HepG2 (cell line): ENCODE results near the gene CPPED1. TPM values are rescaled to one million over a fixed set of nuclear protein-coding genes. Genes with fewer than 3 reads are reported as not detected.
A peak's percentile ranks its signal among the peaks of the same experiment; 100 is the strongest.

Experiments used
- GZF1 ChIP-seq: sonication (generic); formaldehyde crosslinking; IDR thresholded peaks from 2 replicates; pipeline ENCODE4 v1.5.1; 2020; ENCODE audit warnings: mild to moderate bottlenecking, missing genetic modification reagents
- HNF4G ChIP-seq, 2 experiments: sonication (generic) in 1 of 2; formaldehyde crosslinking in 1 of 2; IDR thresholded peaks; 2 replicates each; pipeline versions ENCODE4 v1.4.0 to v1.6.1; 2011 to 2020; ENCODE audit warnings: borderline replicate concordance in 2 of 2, low read depth in 2 of 2, mild to moderate bottlenecking in 2 of 2, low read length in 1 of 2, missing genetic modification reagents in 1 of 2, moderate library complexity in 1 of 2
- NCOR1 ChIP-seq: fragments of 200-600 bp; sonication (generic); IDR thresholded peaks from 2 replicates; pipeline ENCODE4 v1.7.0; 2017; ENCODE audit warnings: antibody characterized with exemption, low read length, borderline replicate concordance
- NR3C1 ChIP-seq: sonication (generic); formaldehyde crosslinking; IDR thresholded peaks from 2 replicates; pipeline ENCODE4 v1.4.0; 2020; ENCODE audit warnings: missing genetic modification reagents
- PCBP2 ChIP-seq: fragments of 200-400 bp; formaldehyde crosslinking; optimal IDR thresholded peaks from 2 replicates; pipeline ENCODE3; 2018; ENCODE audit warnings: low read length, low read depth; ENCODE audit not compliant: poor library complexity, severe bottlenecking
- POLR2AphosphoS2 ChIP-seq: IDR thresholded peaks from 2 replicates; pipeline ENCODE4 v1.6.1; 2011; ENCODE audit warnings: low read depth, low read length, improper control_type of control experiment
- PPARG ChIP-seq: conservative IDR thresholded peaks from 2 replicates; pipeline ENCODE4 v1.6.1; 2016; ENCODE audit warnings: missing biosample characterization, missing genetic modification reagents
- RFX1 ChIP-seq: fragments of 450-650 bp; IDR thresholded peaks from 2 replicates; pipeline ENCODE4 v1.6.1; 2017
- RORA ChIP-seq: sonication (generic); formaldehyde crosslinking; IDR thresholded peaks from 2 replicates; pipeline ENCODE4 v1.5.0; 2020; ENCODE audit warnings: mild to moderate bottlenecking, missing genetic modification reagents, moderate library complexity
- SIX4 ChIP-seq: sonication (generic); formaldehyde crosslinking; IDR thresholded peaks from 2 replicates; pipeline ENCODE4 v1.4.0; 2020; ENCODE audit warnings: missing genetic modification reagents
- SMAD9 ChIP-seq: sonication (generic); formaldehyde crosslinking; IDR thresholded peaks from 2 replicates; pipeline ENCODE4 v1.5.1; 2020; ENCODE audit warnings: mild to moderate bottlenecking, missing genetic modification reagents
- STAG1 ChIP-seq: sonication (generic); formaldehyde crosslinking; IDR thresholded peaks from 2 replicates; pipeline ENCODE4 v1.4.0; 2020; ENCODE audit warnings: missing genetic modification reagents
- TAF15 ChIP-seq: fragments of 200-400 bp; formaldehyde crosslinking; IDR thresholded peaks from one replicate; pipeline ENCODE4 v1.6.1; 2018; ENCODE audit warnings: mild to moderate bottlenecking, low read depth, low read length; ENCODE audit not compliant: poor library complexity, severe bottlenecking
- ZFP62 ChIP-seq: sonication (generic); formaldehyde crosslinking; IDR thresholded peaks from 2 replicates; pipeline ENCODE4 v1.4.0; 2020; ENCODE audit warnings: missing genetic modification reagents
- ZFP90 ChIP-seq: sonication (generic); formaldehyde crosslinking; IDR thresholded peaks from 2 replicates; pipeline ENCODE4 v1.8.0; 2022; ENCODE audit warnings: missing genetic modification reagents, mild to moderate bottlenecking, inconsistent platforms, borderline replicate concordance
- ZNF10 ChIP-seq: sonication (generic); formaldehyde crosslinking; IDR thresholded peaks from 2 replicates; pipeline ENCODE4 v1.4.0; 2020; ENCODE audit warnings: mild to moderate bottlenecking, low read depth, missing genetic modification reagents, borderline replicate concordance
- ZNF160 ChIP-seq: sonication (generic); formaldehyde crosslinking; IDR thresholded peaks from 2 replicates; pipeline ENCODE4 v1.8.0; 2022; ENCODE audit warnings: mild to moderate bottlenecking, inconsistent platforms, missing genetic modification reagents
- ZNF431 ChIP-seq: sonication (generic); formaldehyde crosslinking; IDR thresholded peaks from 2 replicates; pipeline ENCODE4 v1.9.0; 2022; ENCODE audit warnings: missing genetic modification reagents, low read depth, mild to moderate bottlenecking, borderline replicate concordance
- ZNF782 ChIP-seq: sonication (generic); formaldehyde crosslinking; IDR thresholded peaks from 2 replicates; pipeline ENCODE4 v1.4.0; 2020; ENCODE audit warnings: missing genetic modification reagents, mild to moderate bottlenecking, borderline replicate concordance
- ZSCAN12 ChIP-seq: sonication (generic); formaldehyde crosslinking; IDR thresholded peaks from 2 replicates; pipeline ENCODE4 v1.9.0; 2021; ENCODE audit warnings: mild to moderate bottlenecking, missing genetic modification reagents
- ZSCAN22 ChIP-seq: sonication (generic); formaldehyde crosslinking; IDR thresholded peaks from 2 replicates; pipeline ENCODE4 v1.4.0; 2020; ENCODE audit warnings: mild to moderate bottlenecking, missing genetic modification reagents
- ZSCAN25 ChIP-seq: sonication (generic); formaldehyde crosslinking; IDR thresholded peaks from 2 replicates; pipeline ENCODE4 v1.8.0; 2022; ENCODE audit warnings: mild to moderate bottlenecking, missing genetic modification reagents
- polyA plus RNA-seq, 8 experiments: library from polyadenylated mRNA; depleted of rRNA in 3 of 8; stranded (reverse) in 7 of 8; unstranded in 1 of 8; fragments of >200 nt; fragmentation: Illumina TruSeq in 4 of 8; extraction: Trizol in 4 of 8; gene quantifications; 2 replicates each; pipeline versions ENCODE4 v1.2.1 to v1.2.3, GENCODE V29; 2011 to 2016; ENCODE audit warnings: low read depth in 4 of 8, missing spikeins in 1 of 8, mixed read lengths in 1 of 8; ENCODE audit not compliant: insufficient read depth in 1 of 8
- total RNA-seq, 5 experiments: library from RNA; depleted of rRNA; stranded (reverse); fragments of >200 nt; fragmentation: Illumina TruSeq; extraction: Trizol; gene quantifications; 2 replicates each; pipeline ENCODE4 v1.2.3, GENCODE V29; 2016; ENCODE audit warnings: low read depth in 1 of 5

CPPED1 gene
- total and polyA plus RNA-seq, 2 of the 13 experiments (the other 11 are each of a cell fraction or from before 2014, with no cell fraction given): 66.6 to 71.3 TPM

DNA sequence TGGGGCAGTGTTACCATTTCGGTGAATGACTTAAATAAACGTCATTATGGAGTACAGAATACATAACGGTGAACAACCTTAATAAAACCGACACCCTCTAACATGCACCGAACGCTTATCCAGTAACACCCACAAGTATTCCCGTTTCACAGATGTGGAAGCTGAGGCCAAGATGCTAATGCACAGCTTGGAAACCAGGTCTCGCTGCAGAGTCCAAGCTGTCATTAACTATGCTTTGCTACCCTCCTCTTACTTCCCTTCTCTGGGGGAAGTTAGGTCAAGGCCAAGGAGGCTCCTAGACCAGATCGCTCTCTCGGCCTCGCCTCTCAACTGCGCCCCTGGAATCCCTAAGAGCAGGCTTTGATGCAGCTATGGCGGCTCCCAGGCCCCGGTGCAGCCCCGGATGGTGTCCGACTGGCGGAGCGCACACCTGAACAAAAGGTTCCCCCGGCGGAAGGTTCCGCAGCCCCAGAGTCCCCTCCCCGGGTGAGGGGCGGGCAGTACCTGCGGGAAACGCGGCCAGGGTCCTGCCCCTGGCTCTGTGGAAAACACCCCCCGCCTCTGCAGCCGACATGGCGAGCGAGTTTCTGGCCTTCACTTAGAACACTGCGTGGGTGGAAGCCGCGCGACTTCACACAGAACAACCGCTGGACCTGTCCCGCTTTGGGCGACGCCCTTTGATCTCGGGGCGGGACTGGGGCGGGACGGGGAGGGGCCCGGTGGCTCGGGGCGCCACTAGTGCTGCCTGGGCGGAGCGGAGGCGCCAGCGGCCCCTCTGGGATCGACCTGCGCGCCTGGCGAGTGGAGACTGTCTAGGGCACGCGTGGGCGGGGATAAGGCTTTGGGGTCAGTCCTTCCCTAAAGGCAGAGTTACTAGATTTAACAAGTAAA, at the start of gene CPPED1 (continued):
- peak; percentile 84 for TF ChIP-seq PPARG (CRISPR knock-in tag)
- TF ChIP-seq RFX1: no peak
- peak; percentile 62; the same call in 1 of the 2 replicates for TF ChIP-seq SIX4 (CRISPR knock-in tag)
- peak; percentile 25; the same call in 1 of the 2 replicates for TF ChIP-seq SMAD9 (CRISPR knock-in tag)
- peak; percentile 74; the same call in 1 of the 2 replicates for TF ChIP-seq ZSCAN22
- TF ChIP-seq ZFP62 (CRISPR knock-in tag): no peak; the same call in 1 of the 2 replicates
- peak; percentile 99 for TF ChIP-seq NCOR1
- peak; percentile 96; the same call in 1 of the 2 replicates for TF ChIP-seq ZNF782
- TF ChIP-seq RORA (CRISPR knock-in tag): no peak; the same call in 1 of the 2 replicates
- TF ChIP-seq ZSCAN25 (CRISPR knock-in tag): peak; percentile 79
- TF ChIP-seq ZFP90 (CRISPR knock-in tag): peak; percentile 99
- TF ChIP-seq ZNF10 (CRISPR knock-in tag): no peak
- peak; percentile 94 for TF ChIP-seq HNF4G (IDR thresholded peaks at IDR 0.05; ENCODE audit: borderline replicate concordance, low read depth, low read length)
- TF ChIP-seq HNF4G (CRISPR knock-in tag; IDR thresholded peaks at IDR 0.05; ENCODE audit: borderline replicate concordance, low read depth): peak; percentile 99
- no peak; the same call in none of the 2 replicates for TF ChIP-seq ZSCAN12
- TF ChIP-seq POLR2AphosphoS2: peak; percentile 98
- TF ChIP-seq PCBP2: no peak
- TF ChIP-seq ZNF431 (CRISPR knock-in tag): peak; percentile 98; the same call in 1 of the 2 replicates
- TF ChIP-seq STAG1 (CRISPR knock-in tag): peak; percentile 45
- TF ChIP-seq NR3C1 (CRISPR knock-in tag): peak; percentile 6; the same call in 1 of the 2 replicates
- TF ChIP-seq TAF15: peak; percentile 99
- TF ChIP-seq ZNF160 (CRISPR knock-in tag): peak; percentile 97
- peak; percentile 91 for TF ChIP-seq GZF1 (CRISPR knock-in tag)
